Stimulated activated CD4-positive, alpha-beta T cell treated with anti-CD3 and anti-CD28 coated beads, Interleukin-12 subunit alpha, Interleukin-12 subunit beta, amount 100 ng/mL, for 24 hours (primary cell): ENCODE measurements around the gene NEDD4.
"Not testable (repeated sequence)": the region's sequence is repeated elsewhere in the genome, so short reads cannot be mapped to it uniquely, and the experiment has no call there.

Experiments
- DNase-seq, 2 experiments: peaks; one replicate each; pipeline ENCODE4 v3.0.0-alpha.2; 2020; ENCODE audit warnings: low read depth in 2 of 2

Gene NEDD4

DNA sequence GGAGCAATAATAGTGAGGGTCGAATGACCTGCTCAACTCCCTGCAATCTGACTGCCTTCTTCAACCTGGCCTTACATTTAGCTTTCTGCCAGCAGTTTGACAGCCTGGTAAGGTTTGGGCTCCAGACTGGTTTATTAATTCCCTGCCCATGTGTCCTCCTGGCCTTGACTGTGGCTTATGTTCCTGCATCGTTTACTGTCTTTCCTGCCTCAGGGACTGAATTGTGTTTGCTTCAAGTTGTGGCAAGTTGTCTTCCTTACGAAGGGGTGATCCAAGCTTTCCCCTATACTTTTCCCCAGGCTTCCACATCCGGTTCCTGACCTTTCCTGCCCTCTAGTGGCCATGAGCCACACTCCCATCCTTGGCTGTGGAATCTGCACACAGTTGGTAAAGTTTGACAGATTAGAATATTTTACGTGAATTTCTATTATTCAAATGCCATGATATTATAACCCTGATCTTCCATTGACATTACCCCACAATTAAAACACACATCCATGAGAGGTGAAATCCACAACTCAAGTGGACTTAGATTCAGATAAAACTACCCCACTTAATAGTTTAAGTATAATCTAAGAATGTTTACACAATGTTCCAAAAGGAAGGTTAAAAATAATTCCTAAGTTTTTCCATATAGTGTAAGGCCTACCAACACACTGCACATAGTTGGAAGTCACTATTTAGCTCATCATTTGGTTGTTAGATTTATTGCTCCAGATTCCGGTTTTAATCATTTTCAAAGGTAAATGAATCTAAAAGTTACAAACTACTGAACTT is 95.7 kb downstream of the NEDD4 start:
- DNase-seq: peak in 1 of 2 experiments; percentile 3

DNA sequence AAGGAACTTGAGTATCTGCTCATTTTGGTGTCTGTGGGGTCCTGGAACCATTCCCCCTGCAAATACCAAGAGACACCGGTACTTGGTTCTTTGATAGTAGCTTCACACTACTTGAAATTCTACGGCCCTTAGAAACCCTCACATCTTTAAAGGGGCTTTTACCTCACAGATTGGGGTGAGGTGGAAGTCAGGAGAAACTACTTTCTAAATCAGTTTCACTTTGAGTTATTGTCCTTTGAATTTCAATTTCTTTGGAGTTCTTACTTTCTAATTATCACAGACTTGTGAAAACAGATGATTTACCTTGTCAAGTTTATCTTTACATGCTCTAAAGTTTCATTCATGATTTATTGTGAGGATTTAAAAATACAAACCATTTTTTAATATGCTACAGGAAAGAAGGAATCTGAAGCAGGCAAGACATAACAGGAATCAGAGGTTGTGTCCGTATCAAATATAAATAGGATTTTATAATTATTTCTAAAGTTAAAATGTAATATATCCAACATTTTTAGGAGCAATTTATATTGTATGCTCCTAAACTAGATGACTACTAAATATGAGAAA is 98.9 kb downstream of the NEDD4 start:
- no peak for DNase-seq

GRCh38 chr15:55893852-55894251 is 99.6 kb downstream of the NEDD4 start:
- no peak for DNase-seq

- no peak for DNase-seq
Measured at GRCh38 chr15:55891196-55891595, 102.2 kb downstream of the NEDD4 start.

DNA sequence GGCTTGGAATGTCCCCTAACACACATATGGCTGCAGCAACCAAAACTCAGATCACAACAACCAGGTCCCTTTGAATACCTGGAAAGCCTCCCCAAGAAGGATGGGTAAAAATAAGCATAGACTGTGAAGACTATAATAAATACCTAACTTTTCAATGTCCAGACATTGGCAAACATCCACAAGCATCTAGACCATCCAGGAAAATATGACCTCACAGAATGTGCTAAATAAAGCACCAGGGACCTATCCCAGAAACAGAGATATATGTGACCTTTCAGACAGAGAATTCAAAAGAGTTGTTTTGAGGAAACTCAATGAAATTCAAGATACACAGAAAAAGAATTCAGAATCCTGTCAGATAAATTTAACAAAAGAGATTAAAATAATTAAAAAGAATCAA is 109.2 kb downstream of the NEDD4 start:
- no peak for DNase-seq

DNA sequence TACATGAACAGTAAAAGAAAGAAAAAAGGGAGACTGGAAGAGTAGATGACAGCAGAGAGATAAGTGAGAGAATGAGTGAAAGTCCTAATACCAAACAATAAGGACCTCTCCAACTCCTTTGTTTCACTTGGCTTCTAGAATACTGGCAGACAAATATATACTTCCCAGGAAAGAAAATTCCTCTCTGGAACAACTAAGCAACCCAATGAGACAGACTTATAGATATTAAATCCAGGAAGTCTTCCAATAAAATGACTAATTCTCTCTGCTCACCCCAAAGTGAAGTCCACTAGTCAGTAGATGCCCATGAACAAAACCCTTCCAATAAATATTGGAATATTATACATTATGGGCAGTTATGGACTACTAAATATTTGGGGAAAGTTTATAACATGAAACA is 114.2 kb downstream of the NEDD4 start:
- DNase-seq: no peak

DNA sequence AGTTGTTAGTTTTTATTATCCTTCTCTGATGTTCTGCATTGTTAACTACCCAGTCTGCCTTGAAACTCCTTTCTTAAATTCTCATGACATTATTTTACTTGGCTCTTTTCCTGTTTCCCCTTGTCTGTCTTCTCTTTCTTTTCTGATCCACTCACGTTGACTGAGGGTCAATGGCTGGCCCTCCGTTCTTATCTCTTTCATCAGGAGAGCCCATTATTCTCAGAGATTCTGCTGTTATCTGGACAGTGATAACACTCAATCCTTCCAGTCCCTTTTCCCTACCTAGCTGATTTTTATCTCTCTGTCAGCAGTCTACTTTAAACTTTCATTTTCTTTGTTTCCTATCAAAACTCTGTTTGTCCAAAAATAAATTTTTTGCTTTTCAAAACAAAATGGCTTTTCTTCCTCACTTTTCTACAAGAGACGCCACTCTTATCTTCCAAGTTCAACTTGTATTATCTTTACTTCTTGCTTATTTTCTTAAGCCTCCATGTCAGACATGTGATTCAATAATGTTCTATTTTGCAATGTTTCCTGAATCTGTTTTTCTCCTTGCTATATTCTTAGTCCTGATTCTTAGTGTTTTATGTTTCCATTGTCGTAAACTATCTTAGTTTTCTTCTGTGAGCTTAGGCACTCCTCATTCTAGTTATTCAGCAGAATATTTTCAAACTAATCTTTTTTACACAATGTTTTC is 120.2 kb downstream of the NEDD4 start:
- DNase-seq: no peak

- no peak for DNase-seq
Measured at GRCh38 chr15:55872471-55872870, 120.9 kb downstream of the NEDD4 start.

DNA sequence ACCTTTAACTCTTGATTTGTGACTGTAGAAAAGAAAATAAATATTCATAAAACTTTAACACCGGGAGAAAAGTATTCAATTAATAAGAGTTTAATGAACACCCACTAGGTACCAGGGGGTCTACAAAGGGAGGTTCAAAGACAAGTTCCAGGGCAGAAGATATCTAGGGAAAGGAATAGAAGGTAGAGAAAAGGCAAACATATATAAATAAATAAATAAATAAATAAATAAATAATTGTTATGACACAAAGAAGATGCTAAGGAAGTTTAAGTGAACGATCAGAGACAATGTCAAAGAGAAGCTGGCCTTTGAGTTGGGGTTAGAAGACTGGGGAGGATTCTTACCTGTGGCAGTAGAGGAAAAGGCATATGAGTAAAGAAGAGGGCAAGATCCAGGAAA is 123.8 kb downstream of the NEDD4 start:
- DNase-seq: no peak

DNA sequence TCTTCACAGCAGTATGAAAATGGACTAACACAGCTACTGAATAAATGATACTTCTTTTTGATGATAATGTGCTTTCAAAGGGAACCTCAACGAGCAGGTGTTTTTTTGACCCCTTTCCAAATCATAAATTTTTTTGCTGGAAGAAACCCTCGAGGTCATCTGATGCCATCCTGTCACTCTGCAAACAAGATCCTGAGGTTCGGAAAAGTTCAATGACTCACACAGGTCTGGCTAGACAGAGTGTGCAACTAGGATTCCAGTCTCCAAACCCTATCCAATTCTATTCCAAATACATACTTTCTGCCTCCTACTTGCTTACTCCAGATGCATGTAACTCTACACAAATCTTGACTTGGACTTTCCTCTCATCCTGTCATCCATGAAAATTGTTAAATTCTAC is 124.7 kb downstream of the NEDD4 start:
- no peak for DNase-seq

- DNase-seq: not testable (repeated sequence)
Measured at GRCh38 chr15:55868291-55868690, 125.1 kb downstream of the NEDD4 start.

GRCh38 chr15:55863911-55864310 is 129.5 kb downstream of the NEDD4 start:
- no peak for DNase-seq

GRCh38 chr15:55861115-55861514 is 132.3 kb downstream of the NEDD4 start:
- no peak for DNase-seq

GRCh38 chr15:55860468-55860867 is 132.9 kb downstream of the NEDD4 start:
- DNase-seq: no peak

DNA sequence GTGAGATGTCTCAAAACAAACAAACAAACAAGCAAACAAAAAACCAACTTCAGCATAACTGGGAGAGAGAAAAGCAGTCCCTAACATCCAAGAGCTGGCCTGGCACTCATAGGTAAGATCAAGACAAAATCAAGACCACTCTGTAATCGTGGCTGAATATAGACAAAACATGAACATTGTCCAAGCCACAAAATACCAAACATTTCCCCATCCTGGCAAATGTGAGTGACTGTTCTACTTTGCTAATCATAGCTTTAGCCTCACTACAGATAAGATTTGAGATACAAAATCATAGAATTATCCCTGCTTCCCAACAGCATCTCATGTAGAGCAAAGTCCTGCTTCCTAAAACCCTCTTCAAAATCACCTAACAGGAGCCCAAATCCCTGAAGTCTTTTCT is 133.7 kb downstream of the NEDD4 start:
- DNase-seq: no peak

DNA sequence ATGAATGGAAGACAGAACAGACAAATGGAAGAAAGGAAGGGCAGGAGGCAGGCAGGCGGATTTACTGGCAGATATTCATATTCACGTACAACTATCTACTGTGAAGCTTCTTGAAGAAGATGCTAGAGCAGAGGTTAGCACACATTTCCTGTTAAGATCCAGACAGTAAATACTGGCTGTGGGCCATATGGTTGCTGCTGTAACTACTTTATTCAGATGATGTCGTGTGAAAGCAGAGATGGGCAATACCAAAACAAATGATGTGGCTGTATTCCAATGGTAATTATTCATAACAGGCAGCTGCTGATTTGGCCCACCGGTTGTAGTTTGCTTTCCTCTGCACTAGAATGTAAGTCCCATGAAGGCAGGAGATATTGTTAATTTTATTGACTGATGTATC is 134.8 kb downstream of the NEDD4 start:
- no peak for DNase-seq

DNA sequence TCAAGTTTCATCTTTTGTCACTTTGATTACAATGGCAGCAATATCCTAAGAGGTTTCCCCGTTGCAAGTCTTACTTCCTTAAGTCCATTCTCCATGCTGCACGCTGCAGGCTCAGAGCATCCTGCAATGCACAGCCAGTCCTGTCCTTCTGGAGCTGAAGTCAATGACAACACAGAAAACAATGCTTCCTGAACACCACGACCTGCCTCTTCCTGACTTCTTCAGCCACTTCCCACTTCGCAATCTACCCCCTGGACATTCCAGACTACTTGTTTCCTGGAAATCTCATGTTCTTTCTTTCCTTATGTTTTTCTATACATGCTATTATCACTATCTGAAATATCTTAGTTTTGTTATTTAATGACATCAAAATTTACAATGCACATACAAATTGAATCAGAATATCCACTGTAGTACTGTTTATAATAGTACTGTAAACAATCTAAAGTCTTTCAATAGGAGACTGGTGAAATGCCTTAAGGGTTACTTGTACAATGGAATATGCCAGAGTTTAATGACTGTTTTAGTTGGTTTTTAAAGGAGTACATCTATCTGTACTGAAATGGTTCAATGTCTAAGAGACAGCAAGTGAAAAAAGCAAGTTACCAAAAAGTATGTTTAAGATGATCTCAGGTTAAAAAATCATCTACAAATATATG is 136.8 kb downstream of the NEDD4 start:
- DNase-seq: no peak

DNA sequence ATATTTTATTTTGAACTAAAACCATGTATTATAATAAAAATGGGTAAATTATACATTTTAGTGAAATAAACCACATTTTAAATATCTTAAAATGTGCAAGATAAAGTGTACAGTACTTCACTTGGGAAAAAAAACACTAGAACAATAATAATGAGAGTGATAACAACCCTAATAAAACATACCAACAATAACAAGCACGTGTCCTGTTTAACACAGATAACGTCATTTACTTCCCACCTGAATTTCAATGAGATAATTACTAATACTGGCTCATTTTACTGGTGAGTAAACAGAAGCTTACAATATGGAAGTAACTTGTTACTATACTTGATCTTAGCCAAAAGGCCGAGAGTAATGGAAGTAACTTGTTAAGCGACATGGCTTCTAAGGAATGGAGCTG is 140.3 kb downstream of the NEDD4 start:
- no peak for DNase-seq

GRCh38 chr15:55846116-55846707 is 147.2 kb downstream of the NEDD4 start:
- DNase-seq: no peak

DNA sequence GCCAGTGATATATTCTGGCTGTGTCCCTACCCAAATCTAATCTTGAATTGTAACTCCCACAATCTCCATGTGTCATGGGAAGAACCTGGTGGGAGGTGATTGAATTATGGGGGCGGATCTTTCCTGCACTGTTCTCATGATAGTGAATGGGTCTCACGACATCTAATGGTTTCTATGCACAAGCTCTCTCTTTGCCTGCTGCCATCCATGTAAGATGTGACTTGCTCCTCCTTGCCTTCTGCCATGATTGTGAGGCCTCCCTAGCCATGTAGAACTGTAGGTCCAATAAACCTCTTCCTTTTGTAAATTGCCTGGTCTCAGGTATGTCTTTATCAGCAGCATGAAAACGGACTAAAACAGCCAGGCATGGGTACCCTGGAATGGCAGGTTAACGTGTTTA is 150.5 kb downstream of the NEDD4 start:
- DNase-seq: not testable (repeated sequence)

DNA sequence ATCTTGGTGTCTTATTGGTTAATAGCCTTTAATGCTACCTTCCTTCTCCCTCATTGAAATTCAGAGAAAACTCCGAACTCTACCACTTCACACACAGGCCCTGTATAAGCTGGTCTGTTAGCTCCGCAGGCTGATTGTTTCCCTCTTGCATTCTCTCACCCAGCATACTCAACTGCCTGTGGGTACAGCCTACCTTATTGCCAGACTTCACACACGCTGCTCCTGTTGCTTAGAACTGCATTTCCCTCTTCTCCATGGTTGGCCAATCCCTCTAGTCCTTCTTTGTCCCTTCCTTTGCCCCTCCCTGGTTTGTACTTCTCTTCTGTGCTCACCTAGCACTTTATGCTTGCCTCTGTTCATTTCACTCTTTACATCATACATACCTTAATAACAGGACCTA is 157.5 kb downstream of the NEDD4 start:
- DNase-seq: no peak

DNA sequence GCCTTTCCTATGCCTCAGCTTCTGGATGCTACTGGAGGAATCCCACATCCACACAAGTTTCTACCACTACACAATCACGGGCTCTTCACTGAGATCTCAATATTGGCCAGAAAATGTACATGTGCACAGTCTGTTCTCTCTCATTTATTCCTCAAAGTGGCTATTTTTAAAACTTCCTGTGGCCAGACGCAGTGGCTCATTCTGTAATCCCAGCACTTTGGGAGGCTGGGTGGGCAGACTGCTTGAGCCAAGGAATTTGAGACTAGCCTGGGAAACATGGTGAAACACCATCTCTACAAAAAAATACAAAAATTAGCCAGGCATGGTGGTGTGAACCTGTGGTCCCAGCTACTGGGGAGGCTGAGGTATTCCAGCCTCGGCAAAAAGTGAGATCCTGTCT is 159.1 kb downstream of the NEDD4 start:
- DNase-seq: no peak
